Stimulated activated CD4-positive, alpha-beta T cell treated with anti-CD3 and anti-CD28 coated beads, Interleukin-1b, Interleukin-23, amount 100 ng/mL, for 4 hours (primary cell): ENCODE measurements around the gene OR2L2.
"Not testable (repeated sequence)": the region's sequence is repeated elsewhere in the genome, so short reads cannot be mapped to it uniquely, and the experiment has no call there.

Experiments
- DNase-seq, 2 donors: peaks; one replicate each; pipeline ENCODE4 v3.0.0-alpha.2; 2020; ENCODE audit warnings: low read depth in 2 of 2

Gene OR2L2, protein sequence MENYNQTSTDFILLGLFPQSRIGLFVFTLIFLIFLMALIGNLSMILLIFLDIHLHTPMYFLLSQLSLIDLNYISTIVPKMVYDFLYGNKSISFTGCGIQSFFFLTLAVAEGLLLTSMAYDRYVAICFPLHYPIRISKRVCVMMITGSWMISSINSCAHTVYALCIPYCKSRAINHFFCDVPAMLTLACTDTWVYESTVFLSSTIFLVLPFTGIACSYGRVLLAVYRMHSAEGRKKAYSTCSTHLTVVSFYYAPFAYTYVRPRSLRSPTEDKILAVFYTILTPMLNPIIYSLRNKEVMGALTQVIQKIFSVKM

DNA sequence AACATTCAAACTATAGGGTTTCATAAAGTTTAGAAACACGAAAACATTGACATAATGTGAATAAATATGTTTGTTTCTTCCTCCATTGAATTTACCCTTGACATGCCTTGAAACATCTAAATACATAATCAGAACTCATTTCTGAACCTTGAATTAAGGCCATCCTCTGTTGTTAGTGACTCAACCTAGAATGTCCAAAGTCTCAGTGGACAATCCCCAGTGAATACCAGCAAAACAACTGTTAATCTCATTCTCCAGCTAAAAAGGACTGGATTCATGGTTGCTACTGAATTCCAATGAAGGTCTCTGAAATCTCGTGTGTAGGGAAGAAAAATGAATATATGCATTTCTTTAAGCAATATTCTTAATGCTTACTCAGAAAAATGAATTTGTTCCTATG is at the start of gene OR2L2:
Gene OR2L2, plus strand, starts transcription at position 301 of the 400 bp plus-strand sequence. CDS start 8,198 bp downstream, outside the sequence.
- no peak for DNase-seq

DNA sequence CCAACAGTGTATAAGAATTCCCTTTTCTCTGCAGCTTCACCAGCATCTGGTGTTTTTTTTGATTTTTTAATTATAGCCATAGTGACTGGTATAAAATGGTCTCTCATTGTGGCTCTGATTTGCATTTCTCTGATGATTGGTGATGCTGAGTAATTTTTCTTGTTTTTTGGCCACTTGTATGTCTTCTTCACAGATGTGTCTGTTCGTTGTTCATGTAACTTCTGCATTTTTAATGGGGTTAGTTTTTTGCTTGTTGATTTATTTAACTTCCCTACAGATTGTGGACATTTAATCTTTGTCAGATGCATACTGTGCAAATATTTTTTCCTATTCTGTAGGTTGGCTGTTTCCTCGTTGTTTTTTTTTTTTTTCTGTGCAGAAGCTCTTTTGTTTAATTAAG is 36.9 kb upstream of the OR2L2 start:
- DNase-seq = no peak

DNA sequence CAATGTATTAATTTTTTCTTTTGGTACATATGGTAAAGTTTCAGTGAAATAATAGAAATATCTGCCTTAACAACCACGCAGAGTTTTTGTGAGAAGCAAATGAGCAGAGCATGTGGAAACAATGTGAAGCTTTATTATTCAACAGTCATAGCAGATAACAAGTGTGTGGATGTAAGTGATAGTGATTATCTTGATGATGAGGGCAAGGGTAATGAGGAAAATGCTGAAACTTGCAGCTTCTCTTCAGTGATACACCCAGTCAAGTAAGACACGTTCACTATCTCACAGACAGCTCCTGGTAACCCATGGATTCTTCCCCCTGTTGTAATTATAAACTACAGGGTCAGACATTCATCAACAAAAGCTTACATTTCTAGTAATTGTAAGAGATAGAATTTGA is 31.1 kb upstream of the OR2L2 start:
- DNase-seq = no peak

DNA sequence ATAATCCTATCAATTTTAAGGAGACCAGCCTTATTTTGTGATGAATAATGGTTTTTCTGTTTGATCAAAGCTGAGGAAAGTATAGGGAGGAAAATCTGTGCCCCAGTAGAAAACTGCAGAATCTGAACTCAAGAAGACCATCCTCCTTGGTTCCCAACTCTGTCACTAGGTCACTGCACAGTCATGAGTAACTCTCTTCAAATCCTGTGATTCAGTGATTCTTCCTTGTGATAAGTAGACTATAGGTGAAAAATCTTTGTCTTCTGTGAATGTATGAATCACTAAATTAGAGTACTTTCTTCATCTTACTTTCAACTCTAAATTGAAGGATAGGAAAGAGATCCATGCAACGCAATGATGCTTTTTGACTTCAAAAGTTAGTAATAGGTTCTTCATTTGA is 29.7 kb upstream of the OR2L2 start:
- DNase-seq = no peak

DNA sequence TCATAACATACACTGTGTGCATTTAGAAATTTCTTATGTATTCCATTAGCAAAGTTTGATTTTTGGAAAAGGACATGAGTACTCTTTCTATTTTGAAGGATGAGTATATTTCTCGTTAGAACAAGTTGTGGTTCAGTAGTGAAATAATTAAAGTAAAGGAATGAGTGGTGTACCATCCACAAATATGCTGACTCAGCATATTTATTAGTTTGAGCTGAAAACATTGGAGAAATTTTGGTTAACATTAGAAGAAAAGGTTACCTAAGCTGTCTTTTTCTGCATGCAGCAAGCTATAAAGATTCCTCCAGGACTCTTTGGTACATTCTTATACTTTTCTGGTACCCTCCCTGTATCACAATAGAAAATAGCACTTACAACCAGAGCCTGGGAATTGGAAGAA is 22.1 kb upstream of the OR2L2 start:
- DNase-seq = no peak

DNA sequence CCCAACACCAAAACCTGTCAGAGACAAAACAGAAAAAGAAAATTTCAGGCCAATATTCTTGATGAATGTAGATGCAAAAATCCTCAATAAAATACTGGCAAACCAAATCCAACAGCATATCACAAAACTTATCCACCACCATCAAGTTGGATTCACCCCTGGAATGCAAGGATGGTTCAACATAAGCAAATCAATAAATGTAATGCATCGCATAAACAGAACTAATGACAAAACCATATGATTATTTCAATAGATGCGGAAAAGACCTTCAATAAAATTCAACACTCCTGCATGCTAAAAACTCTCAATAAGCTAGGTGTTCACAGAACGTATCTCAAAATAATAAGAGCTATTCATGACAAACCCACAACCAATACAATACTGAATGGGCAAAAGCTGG is 20.2 kb upstream of the OR2L2 start:
- no peak for DNase-seq

DNA sequence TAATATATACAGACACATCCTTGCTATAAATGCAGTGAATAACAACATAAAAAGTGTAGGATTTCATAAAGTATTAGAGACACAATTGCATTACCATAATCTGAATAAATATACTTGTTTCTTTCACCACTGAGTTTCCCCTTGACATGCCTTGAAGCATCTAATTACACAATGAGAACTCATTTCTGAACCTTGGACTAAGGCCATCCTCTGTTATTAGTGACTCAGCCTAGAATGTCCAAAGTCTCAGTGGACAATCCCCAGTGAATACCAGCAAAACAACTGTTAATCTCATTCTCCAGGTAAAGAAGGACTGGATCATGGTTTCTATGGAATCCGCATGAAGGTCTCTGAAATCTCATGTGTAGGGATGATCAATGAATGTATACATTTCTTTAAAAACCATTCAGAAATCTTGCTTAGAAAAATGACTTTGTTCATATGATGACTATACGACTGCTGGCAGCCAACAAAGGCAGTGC is 16.6 kb upstream of the OR2L2 start, which contains the start of gene OR2L5:
Gene OR2L5, plus strand, starts transcription at position 432 of the 482 bp plus-strand sequence. CDS start 8,288 bp downstream, outside the sequence.
- no peak for DNase-seq

DNA sequence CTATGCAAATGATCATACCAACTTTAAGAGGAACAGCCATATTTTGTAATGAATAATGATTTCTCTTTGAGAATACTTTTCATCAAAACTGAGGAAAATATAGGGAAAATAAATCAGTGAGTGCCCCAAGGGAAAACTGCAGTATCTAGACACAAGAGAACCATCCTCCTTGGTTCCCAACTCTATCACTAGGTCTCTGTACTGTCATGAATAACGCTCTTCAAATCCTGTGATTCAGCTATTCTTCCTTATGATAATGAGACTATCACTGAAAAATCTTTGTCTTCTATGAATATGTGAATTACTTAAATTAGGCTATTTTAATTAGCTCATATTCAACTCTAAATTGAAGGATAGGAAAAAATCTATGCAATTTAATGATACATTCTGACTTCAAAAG is 14.1 kb upstream of the OR2L2 start:
- no peak for DNase-seq

DNA sequence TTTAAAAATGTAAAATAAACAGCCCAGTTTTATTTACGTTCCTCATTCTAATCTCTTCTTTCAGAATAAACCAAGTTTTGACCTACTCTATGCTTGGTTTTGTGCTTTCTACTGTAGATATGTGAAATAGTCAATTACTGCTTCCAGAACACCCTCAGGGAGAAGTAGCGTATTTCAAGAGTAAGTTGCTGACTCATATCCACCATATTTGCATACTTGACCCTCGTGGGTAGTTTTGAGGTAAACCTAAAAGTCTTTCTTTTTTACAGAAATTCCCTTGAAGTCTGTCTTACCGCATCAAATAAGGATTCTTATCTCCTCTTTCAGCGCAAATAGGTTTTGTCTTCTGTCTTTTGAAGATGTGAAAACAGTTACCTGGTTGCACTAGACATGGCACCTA is 15.3 kb downstream of the OR2L2 start:
- no peak for DNase-seq

DNA sequence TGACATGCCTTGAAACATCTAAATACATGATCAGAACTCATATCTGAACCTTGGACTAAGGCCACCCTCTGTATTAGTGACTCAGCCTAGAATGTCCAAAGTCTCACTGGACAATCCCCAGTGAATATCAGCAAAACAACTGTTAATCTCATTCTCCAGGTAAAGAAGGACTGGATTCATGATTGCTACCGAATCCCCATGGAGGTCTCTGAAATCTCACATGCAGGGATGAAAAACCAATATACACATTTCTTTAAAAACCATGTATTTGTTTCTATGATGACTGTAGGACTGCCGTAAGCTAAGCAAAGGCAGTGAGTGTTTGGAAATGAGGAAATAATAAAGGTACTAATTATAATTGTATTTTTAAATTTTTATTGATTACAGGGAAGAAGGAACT is 16.7 kb downstream of the OR2L2 start, which contains the start of gene OR2L3:
Gene OR2L3, plus strand, starts transcription at position 301 of the 400 bp plus-strand sequence. CDS start 13,846 bp downstream, outside the sequence.
- DNase-seq = no peak

DNA sequence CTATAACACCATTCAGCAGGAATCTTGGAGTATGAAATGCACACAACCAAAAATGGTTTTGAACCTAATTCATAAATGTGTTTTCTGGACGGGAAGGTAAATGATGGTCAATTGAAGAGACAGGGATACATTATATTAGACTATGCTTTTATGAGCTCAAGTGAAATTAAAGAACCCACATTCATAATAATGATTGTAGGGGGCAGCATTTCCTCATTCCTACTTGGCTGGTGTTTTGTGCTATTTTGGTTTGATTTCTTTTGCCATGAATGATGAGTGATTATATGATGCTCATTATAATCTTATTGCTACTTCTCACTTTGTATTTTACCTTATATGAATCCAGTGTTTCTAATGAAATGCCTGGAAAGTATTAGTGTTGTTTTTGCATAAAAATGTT is 17.1 kb downstream of the OR2L2 start:
- DNase-seq = no peak

DNA sequence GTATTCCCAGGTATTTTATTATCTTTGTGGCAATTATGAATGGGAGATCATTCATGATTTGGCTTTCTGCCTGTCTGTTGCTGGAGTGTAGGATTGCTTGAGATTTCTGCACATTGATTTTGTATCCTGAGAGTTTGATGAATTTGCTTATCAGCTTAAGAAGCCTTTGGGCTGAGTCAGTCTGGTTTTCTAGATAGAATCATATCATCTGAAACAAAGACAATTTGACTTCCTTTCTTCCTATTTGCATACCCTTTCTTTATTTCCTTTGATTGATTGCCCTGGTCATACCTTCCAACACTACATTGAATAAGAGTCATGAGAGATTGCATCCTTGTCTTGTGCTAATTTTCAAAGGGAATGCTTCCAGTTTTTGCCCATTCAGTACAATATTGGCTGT is 24.8 kb downstream of the OR2L2 start:
- no peak for DNase-seq

DNA sequence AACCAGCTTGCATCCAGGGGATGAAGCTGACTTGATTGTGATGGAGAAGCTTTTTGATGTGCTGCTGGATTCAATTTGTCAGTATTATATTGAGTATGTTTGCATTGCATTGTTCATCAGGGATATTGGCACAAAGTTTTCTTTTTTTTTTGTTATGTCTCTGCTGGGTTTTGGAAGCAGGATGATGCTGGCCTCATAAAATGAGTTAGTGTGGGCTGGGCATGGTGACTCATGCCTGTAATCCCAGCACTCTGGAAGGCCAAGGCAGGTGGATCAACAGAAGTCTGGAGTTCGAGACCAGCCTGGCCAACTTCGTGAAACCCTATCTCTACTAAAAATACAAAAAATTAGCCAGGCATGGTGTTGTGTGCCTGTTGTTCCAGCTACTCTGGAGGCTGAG is 25.4 kb downstream of the OR2L2 start:
- DNase-seq = no peak

DNA sequence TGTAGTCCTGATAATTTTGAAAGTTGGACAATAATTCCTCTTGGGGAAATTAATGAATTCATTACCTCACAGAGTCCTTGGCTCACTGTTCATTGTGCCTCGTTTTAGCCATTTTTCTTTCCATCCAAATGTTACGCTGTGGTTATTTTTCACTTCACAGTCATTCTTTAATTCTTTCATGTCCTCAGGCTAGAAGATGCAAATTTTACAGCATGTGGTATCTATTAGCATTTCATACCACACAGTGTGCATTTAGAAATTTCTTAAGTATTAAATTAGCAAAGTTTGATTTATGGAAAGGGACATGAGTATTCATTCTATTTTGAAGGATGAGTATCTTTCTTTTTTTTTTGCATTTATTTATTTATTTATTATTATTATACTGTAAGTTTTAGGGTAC is 35.2 kb downstream of the OR2L2 start:
- DNase-seq = no peak

DNA sequence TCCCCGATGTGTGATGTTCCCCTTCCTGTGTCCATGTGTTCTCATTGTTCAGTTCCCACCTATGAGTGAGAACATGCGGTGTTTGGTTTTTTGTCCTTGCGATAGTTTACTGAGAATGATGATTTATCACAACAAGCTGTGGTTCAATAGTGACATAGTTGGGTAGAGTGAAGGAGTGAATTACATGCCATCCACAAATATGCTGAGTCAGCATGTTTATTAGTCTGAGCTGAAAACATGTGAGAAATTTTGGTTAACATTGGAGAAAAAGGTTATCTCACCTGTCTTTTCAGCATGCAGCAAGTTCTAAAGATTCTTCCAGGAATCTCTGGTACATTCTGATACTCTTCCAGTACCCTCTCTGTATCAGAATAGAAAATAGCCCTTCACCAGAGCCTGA is 35.7 kb downstream of the OR2L2 start:
- no peak for DNase-seq

DNA sequence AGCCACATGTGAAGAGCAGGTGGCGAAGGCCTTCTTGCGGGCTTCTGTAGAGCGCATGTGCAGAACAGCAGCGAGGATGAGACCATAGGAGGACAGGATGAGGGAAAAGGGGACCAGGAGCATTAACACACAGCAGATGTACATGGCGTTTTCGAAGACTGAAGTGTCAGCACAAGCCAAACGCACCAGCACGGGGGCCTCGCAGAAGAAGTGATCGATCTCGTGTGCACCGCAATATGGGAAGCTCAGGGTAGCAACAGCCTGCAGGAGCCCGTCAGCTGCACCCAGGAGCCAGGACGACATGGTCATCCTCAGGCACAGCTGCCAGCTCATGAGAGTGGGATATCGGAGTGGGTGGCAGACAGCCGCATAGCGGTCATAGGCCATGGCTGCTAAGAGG is 54.0 kb downstream of the OR2L2 start:
- not testable (repeated sequence) for DNase-seq
